ENCODE results near the gene B3GAT1. TPM values are rescaled to one million over a fixed set of nuclear protein-coding genes. Genes with fewer than 3 reads are reported as not detected.

The B3GAT1 gene
- total RNA-seq, 1 donor from 2014 or later, result 31.8 TPM

DNA sequence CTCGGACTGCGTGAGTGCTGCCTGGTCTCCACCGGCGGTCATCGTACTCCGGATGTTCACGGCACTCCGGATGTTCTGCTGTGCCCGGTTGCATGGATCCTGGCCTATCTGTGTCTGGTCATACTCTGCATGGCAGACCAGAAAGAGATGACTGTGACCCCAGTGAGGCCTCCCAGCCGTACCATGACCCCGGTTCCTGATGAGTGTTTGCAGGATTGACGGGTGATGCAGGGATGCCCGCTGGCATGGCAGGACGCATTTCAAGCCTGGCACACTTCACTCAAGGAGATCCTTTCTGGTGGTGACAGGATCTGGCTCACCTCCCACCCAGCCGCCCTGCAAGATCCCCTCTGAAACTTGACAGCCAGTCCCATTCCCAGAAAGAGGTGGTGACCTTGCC, 74.0 kb downstream of the B3GAT1 start:
- no peak for DNase-seq (ENCODE audit: low read depth, low spot score)
- H3K27ac Mint-ChIP-seq (ENCODE audit: unreplicated experiment), result no peak overlapping the region
- TF ChIP-seq, protein P1, sequence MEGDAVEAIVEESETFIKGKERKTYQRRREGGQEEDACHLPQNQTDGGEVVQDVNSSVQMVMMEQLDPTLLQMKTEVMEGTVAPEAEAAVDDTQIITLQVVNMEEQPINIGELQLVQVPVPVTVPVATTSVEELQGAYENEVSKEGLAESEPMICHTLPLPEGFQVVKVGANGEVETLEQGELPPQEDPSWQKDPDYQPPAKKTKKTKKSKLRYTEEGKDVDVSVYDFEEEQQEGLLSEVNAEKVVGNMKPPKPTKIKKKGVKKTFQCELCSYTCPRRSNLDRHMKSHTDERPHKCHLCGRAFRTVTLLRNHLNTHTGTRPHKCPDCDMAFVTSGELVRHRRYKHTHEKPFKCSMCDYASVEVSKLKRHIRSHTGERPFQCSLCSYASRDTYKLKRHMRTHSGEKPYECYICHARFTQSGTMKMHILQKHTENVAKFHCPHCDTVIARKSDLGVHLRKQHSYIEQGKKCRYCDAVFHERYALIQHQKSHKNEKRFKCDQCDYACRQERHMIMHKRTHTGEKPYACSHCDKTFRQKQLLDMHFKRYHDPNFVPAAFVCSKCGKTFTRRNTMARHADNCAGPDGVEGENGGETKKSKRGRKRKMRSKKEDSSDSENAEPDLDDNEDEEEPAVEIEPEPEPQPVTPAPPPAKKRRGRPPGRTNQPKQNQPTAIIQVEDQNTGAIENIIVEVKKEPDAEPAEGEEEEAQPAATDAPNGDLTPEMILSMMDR (conservative IDR thresholded peaks at IDR 0.05), result no peak
- peaks cover 11% of the 10 kb centered on the region for H3K4me1 Mint-ChIP-seq
- H3K4me3 Mint-ChIP-seq, result no peak overlapping the region
- H3K27me3 Mint-ChIP-seq (ENCODE audit: low read depth), result peaks cover 12% of the 10 kb centered on the region
- H3K36me3 Mint-ChIP-seq (ENCODE audit: low read depth), result peaks cover 3% of the 10 kb centered on the region
- no peaks in the 10 kb centered on the region for H3K9me3 Mint-ChIP-seq

DNA sequence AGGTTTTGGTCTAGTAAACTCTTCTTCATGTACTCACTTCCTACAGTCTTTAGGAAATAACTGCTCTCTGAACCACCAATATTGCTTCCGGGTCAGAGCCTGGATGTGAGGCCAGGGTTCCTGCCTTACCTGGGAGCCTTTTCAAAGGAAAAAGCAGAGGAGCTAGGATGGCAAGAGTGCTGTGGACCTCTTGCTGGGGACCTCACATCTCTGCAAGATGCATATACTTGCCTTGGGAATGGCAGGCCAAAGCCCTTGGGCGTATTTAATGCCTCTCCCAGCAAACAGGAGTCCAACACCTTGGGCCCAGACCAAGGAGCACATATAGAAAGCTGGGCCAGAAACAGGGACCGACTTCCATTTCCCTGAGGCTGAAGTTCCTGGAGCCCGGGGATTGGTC, 75.0 kb downstream of the B3GAT1 start:
- TF ChIP-seq, protein P1 (conservative IDR thresholded peaks at IDR 0.05), result no peak
- Mint-ChIP-seq H3K4me3 (no peak overlapping the region), H3K9me3 (no peaks in the 10 kb centered on the region), H3K36me3 (ENCODE audit: low read depth) (peaks cover 3% of the 10 kb centered on the region), H3K27me3 (ENCODE audit: low read depth) (peaks cover 19% of the 10 kb centered on the region), H3K27ac (ENCODE audit: unreplicated experiment) (no peak overlapping the region), H3K4me1 (peaks cover 18% of the 10 kb centered on the region)
- no peak for DNase-seq (ENCODE audit: low read depth, low spot score)

DNA sequence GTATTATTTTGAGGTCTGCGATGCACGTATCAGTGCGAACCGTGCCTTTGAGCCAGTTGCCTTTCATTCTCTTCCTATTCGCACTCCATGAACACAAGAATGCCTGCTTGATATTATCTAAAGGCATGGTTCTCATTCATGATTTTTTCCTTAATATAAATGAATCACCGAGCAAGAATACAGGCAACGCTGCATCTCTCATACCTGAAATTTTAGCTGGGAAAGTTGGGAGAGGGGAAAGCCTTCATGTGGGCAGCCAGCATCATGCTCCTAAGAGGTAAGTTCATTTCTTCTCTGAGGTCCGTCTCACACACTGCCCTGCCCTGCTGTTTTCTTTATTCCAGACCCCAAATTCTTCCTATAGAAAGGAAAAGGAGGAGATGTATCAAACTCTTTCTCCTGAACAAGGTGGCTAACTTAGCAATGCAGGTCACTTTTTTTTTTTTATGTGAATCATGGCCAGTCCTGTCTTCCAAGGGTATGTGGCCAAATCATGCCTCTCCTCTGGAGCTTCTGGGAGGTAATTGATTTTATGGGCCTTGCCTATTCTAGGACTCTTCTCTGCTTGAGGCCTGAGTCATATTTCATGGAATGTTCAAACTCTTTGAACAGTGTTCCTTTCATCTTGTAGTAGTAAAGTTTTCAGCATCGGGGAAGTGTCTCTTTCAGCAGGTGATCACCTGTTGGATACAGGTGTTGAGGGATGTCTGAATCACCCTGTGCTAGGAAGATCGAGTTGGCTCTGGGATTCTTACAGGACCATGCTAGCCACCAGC, 77.1 kb downstream of the B3GAT1 start:
- Mint-ChIP-seq H3K36me3 (ENCODE audit: low read depth) (peaks cover 3% of the 10 kb centered on the region), H3K4me3 (peak overlapping the region; percentile 48), H3K27me3 (ENCODE audit: low read depth) (peaks cover 35% of the 10 kb centered on the region), H3K4me1 (peaks cover 30% of the 10 kb centered on the region), H3K27ac (ENCODE audit: unreplicated experiment) (no peak overlapping the region), H3K9me3 (no peaks in the 10 kb centered on the region)
- DNase-seq (ENCODE audit: low read depth, low spot score), result no peak
- TF ChIP-seq, protein P1 (conservative IDR thresholded peaks at IDR 0.05), result no peak

DNA sequence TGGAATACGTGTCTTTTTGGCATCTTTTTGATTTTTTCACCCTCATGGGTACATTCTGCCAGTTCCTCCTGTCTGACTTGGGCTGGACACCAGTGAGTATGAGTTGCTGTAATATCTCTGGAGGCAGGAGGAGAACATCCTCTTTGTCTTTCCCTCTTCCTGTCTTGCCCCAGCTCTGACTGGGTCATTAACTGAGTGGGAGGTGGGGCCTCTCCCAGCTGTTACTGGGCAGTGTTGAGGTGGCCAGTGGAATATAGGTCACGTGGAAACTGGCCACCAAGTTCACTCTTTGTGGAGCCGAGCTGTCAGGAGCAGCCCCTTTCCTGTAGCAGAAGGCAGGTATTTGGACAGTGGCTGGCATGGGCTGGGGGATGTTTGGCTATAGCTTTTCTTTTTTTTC, 78.1 kb downstream of the B3GAT1 start:
- H3K4me1 Mint-ChIP-seq, result peaks cover 30% of the 10 kb centered on the region
- H3K27ac Mint-ChIP-seq (ENCODE audit: unreplicated experiment), result no peak overlapping the region
- TF ChIP-seq, protein P1 (conservative IDR thresholded peaks at IDR 0.05), result no peak
- H3K9me3 Mint-ChIP-seq, result no peaks in the 10 kb centered on the region
- H3K36me3 Mint-ChIP-seq (ENCODE audit: low read depth), result peaks cover 3% of the 10 kb centered on the region
- DNase-seq (ENCODE audit: low read depth, low spot score), result no peak
- peak overlapping the region; percentile 54 for H3K4me3 Mint-ChIP-seq
- peaks cover 42% of the 10 kb centered on the region for H3K27me3 Mint-ChIP-seq (ENCODE audit: low read depth)

DNA sequence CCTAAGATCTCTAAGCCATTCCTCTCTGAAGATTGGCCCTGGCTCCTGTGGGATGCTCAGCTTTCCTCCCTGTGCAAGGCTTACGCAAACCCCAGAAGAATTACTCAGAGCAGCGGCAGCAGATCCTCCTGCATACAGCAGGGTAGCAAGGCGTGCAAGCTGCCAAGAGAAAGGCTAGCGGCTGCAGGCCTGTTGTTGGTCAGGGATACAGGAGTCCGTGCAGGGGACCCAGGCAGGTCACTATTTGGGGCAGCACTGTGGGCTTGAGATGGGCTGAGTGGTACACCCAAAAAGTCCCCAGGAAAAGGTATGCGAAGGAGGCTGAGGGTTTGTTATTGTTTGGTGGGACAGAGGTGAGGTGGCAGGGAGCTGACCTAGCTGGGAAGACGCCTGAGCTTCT, 78.7 kb downstream of the B3GAT1 start:
- peak overlapping the region; percentile 79 for H3K4me3 Mint-ChIP-seq
- TF ChIP-seq, protein P1 (conservative IDR thresholded peaks at IDR 0.05), result no peak
- H3K27ac Mint-ChIP-seq (ENCODE audit: unreplicated experiment), result no peak overlapping the region
- H3K4me1 Mint-ChIP-seq, result peaks cover 30% of the 10 kb centered on the region
- no peaks in the 10 kb centered on the region for H3K9me3 Mint-ChIP-seq
- peaks cover 3% of the 10 kb centered on the region for H3K36me3 Mint-ChIP-seq (ENCODE audit: low read depth)
- H3K27me3 Mint-ChIP-seq (ENCODE audit: low read depth), result peaks cover 46% of the 10 kb centered on the region
- no peak for DNase-seq (ENCODE audit: low read depth, low spot score)

Measured in neural crest cell (in vitro differentiated cells).